OCI-LY1 (cell line): Measurements from ENCODE around the gene TBL1X.

Experiments used
- H2AFZ ChIP-seq: fragments of 200-600 bp; sonication (generic), shearing (Covaris generic); 2 replicates; pipeline ENCODE4 v1.6.0; 2014; ENCODE audit warnings: antibody characterized with exemption, mild to moderate bottlenecking, low read length
- H3F3A ChIP-seq: fragments of 200-600 bp; sonication (generic), shearing (Covaris generic); 2 replicates; pipeline ENCODE4 v1.6.0; 2014; ENCODE audit warnings: mild to moderate bottlenecking, antibody characterized with exemption, low read length, moderate library complexity; ENCODE audit not compliant: insufficient read depth
- H3K27ac ChIP-seq: fragments of 200-600 bp; sonication (generic); 2 replicates; pipeline ENCODE4 v1.5.1; 2014; ENCODE audit warnings: low read length, mixed run types, mild to moderate bottlenecking, low read depth; ENCODE audit not compliant: poor library complexity, severe bottlenecking
- H3K27me3 ChIP-seq: fragments of 200-600 bp; sonication (generic); 2 replicates; pipeline ENCODE4 v1.6.0; 2014; ENCODE audit warnings: antibody characterized with exemption, mild to moderate bottlenecking, low read length, moderate library complexity; ENCODE audit not compliant: insufficient read depth
- H3K36me3 ChIP-seq: fragments of 200-600 bp; sonication (generic); 2 replicates; pipeline ENCODE4 v1.6.1; 2014; ENCODE audit warnings: mild to moderate bottlenecking, antibody characterized with exemption, low read length, moderate library complexity, mixed read lengths; ENCODE audit not compliant: insufficient read depth
- H3K4me1 ChIP-seq: fragments of 200-600 bp; sonication (generic); 2 replicates; pipeline ENCODE4 v1.5.1; 2014; ENCODE audit warnings: mild to moderate bottlenecking, low read length, moderate library complexity; ENCODE audit not compliant: insufficient read depth, severe bottlenecking
- H3K4me2 ChIP-seq: fragments of 200-600 bp; sonication (generic), shearing (Covaris generic); 2 replicates; pipeline ENCODE4 v1.6.1; 2014; ENCODE audit warnings: low read length
- H3K4me3 ChIP-seq: fragments of 200-600 bp; sonication (generic); 2 replicates; pipeline ENCODE4 v1.5.1; 2014; ENCODE audit warnings: low read length, low read depth, mild to moderate bottlenecking, mixed read lengths; ENCODE audit not compliant: poor library complexity, severe bottlenecking
- H3K79me2 ChIP-seq: fragments of 200-600 bp; shearing (Covaris generic); 2 replicates; pipeline ENCODE4 v1.6.1; 2016; ENCODE audit warnings: mixed run types, low read length, mixed read lengths; ENCODE audit not compliant: insufficient read depth
- H3K9ac ChIP-seq: fragments of 200-600 bp; sonication (generic), shearing (Covaris generic); 2 replicates; pipeline ENCODE4 v1.6.1; 2014; ENCODE audit warnings: mild to moderate bottlenecking, low read length, mixed read lengths
- H3K9me2 ChIP-seq: fragments of 200-600 bp; sonication (generic), shearing (Covaris generic); 2 replicates; pipeline ENCODE4 v1.6.1; 2014; ENCODE audit warnings: low read depth, mild to moderate bottlenecking, low read length, mixed read lengths
- H3K9me3 ChIP-seq: fragments of 200-600 bp; shearing (Covaris generic); 2 replicates; pipeline ENCODE4 v1.6.1; 2014; ENCODE audit warnings: low read length, mixed read lengths
- H4K20me1 ChIP-seq: fragments of 200-600 bp; sonication (generic), shearing (Covaris generic); 2 replicates; pipeline ENCODE4 v1.6.0; 2016; ENCODE audit warnings: mild to moderate bottlenecking, low read length; ENCODE audit not compliant: insufficient read depth
- CTCF ChIP-seq: fragments of 200-600 bp; sonication (generic), shearing (Covaris generic); IDR thresholded peaks from 2 replicates; pipeline ENCODE4 v1.5.1; 2017; ENCODE audit warnings: mild to moderate bottlenecking, antibody characterized with exemption, low read length, moderate library complexity, mixed read lengths
- EZH2 ChIP-seq: fragments of 200-600 bp; sonication (generic), shearing (Covaris generic); IDR thresholded peaks from 2 replicates; pipeline ENCODE4 v1.8.0; 2017; ENCODE audit warnings: borderline replicate concordance, mixed run types, mild to moderate bottlenecking, antibody characterized with exemption, low read length, moderate library complexity, mixed read lengths

TBL1X gene

DNA sequence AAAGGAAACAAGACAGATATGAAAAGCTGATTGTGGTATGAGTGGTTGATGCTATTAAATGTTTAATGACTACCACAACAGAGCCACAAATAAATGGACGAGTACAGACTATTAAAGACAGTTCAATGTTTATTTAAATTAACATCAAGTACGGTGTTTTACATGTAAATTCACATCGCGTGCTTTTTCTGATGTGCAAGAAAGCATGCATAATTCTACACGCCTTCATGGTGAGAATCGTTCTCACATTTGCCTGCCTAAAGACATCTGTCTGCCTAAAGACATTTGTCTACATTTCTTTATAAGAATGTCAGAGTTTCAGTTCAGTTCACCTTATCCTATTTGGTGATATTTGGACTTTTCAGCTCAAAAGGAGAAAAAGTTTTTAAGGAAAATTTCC is 308.1 kb downstream of the TBL1X start:
- no peak overlapping the region for H3K9ac ChIP-seq
- no peaks in the 10 kb centered on the region for H3K79me2 ChIP-seq
- H3K4me2 ChIP-seq = no peak overlapping the region
- H3K4me3 ChIP-seq = no peak overlapping the region
- H3K9me2 ChIP-seq = no peaks in the 10 kb centered on the region
- H4K20me1 ChIP-seq = no peaks in the 10 kb centered on the region
- H3K36me3 ChIP-seq = no peaks in the 10 kb centered on the region
- no peaks in the 10 kb centered on the region for H3K27me3 ChIP-seq
- no peaks in the 10 kb centered on the region for H3K9me3 ChIP-seq
- no peak for TF ChIP-seq EZH2
- no peaks in the 10 kb centered on the region for H3F3A ChIP-seq
- no peak overlapping the region for H2AFZ ChIP-seq
- H3K4me1 ChIP-seq = no peaks in the 10 kb centered on the region
- no peak overlapping the region for H3K27ac ChIP-seq

- no peak overlapping the region for H3K9ac ChIP-seq
- TF ChIP-seq CTCF (no peak), EZH2 (no peak)
- H3F3A ChIP-seq = no peaks in the 10 kb centered on the region
- no peak overlapping the region for H3K27ac ChIP-seq
- H2AFZ ChIP-seq = no peak overlapping the region
- no peaks in the 10 kb centered on the region for H3K9me2 ChIP-seq
- no peaks in the 10 kb centered on the region for H3K27me3 ChIP-seq
- no peaks in the 10 kb centered on the region for H3K79me2 ChIP-seq
- H3K4me2 ChIP-seq = no peak overlapping the region
- H3K9me3 ChIP-seq = no peaks in the 10 kb centered on the region
- no peak overlapping the region for H3K4me3 ChIP-seq
- no peaks in the 10 kb centered on the region for H4K20me1 ChIP-seq
- no peaks in the 10 kb centered on the region for H3K36me3 ChIP-seq
- H3K4me1 ChIP-seq = no peaks in the 10 kb centered on the region
Measured at GRCh38 chrX:9775930-9776329, 311.1 kb downstream of the TBL1X start.

- Histone ChIP-seq H3K9me3 (no peaks in the 10 kb centered on the region), H2AFZ (no peak overlapping the region), H3K36me3 (no peaks in the 10 kb centered on the region), H3K4me3 (no peak overlapping the region), H4K20me1 (no peaks in the 10 kb centered on the region), H3F3A (no peaks in the 10 kb centered on the region), H3K9ac (no peak overlapping the region), H3K27ac (no peak overlapping the region), H3K4me2 (no peak overlapping the region), H3K27me3 (no peaks in the 10 kb centered on the region), H3K79me2 (no peaks in the 10 kb centered on the region), H3K9me2 (no peaks in the 10 kb centered on the region), H3K4me1 (no peaks in the 10 kb centered on the region)
- TF ChIP-seq CTCF (no peak), EZH2 (no peak)
Measured at GRCh38 chrX:9781941-9782340, 317.1 kb downstream of the TBL1X start.

- H3K4me3 ChIP-seq = no peak overlapping the region
- H3K4me1 ChIP-seq = no peaks in the 10 kb centered on the region
- no peak overlapping the region for H3K9ac ChIP-seq
- no peaks in the 10 kb centered on the region for H3K27me3 ChIP-seq
- H3K9me3 ChIP-seq = no peaks in the 10 kb centered on the region
- H3K27ac ChIP-seq = no peak overlapping the region
- no peak overlapping the region for H3K4me2 ChIP-seq
- no peaks in the 10 kb centered on the region for H3K36me3 ChIP-seq
- no peaks in the 10 kb centered on the region for H4K20me1 ChIP-seq
- TF ChIP-seq CTCF (no peak), EZH2 (no peak)
- no peak overlapping the region for H2AFZ ChIP-seq
- H3F3A ChIP-seq = no peaks in the 10 kb centered on the region
- no peaks in the 10 kb centered on the region for H3K9me2 ChIP-seq
- no peaks in the 10 kb centered on the region for H3K79me2 ChIP-seq
Measured at GRCh38 chrX:9784332-9784731, 319.5 kb downstream of the TBL1X start.
